Measurements from ENCODE around the gene SRCAP. TPM values are rescaled to one million over a fixed set of nuclear protein-coding genes. Genes with fewer than 3 reads are reported as not detected.

Gene SRCAP
- 17.2 TPM for total RNA-seq

DNA sequence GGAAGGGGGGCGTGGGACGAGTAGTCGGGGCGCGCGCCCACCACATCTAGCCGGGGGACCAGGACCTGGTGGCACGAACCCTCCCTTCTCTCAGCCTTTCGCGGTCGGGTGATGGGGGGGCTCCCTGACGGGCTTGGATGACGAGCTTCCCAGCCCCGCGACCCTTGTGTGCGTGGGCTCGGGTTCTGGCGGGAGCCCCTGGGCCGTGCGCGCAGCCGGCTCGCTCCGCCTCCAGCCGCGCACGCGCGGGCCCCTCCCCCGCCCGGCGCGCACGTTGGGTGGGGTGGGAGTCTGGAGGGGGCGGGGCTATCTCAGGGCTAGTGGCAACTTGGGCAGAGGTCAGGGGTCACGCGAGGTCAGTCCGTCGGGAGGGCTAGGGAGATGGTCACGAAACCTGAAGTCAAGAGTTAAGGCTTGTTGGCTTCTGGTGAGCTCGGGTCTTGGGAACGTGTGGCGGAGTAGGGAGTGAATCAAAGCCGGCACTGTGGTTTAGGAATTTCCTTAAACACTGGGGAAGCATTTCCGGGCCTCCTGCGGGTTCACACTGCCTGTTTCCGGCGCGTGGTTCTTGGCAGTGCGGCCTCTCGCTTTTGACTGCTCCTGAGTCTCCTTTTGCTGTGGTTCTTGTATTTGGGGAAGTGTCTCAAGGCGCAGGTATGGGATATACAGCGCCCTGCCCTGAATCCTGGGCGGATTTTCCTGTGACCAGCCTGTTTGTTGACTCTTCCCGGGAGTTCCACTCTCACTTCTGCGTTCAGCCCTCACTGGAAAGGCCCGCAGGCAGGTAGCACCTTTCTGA lies at the start of gene SRCAP:
Gene SRCAP (plus strand): TSS at position 356 of the 799 bp plus-strand sequence. CDS start 1,654 bp downstream, outside the sequence.
- Histone ChIP-seq H3K9me3 (ENCODE audit: control insufficient read depth in 3 of 3, low read length in 3 of 3) (no peaks in the 10 kb centered on the region), H3K36me3 (ENCODE audit: control insufficient read depth in 3 of 3, insufficient read depth in 3 of 3, low read length in 3 of 3) (peaks cover 18 to 22% (median 18%) of the 10 kb centered on the region in 3 donors), H3K27ac (ENCODE audit: low read depth, low read length) (peak within 1 kb of the TSS; percentile 100), H3K27me3 (ENCODE audit: control insufficient read depth in 3 of 3, insufficient read depth in 3 of 3, low read length in 3 of 3) (no peaks in the 10 kb centered on the region), H3K4me1 (ENCODE audit: control insufficient read depth in 3 of 3, insufficient read depth in 3 of 3, low read length in 3 of 3) (peaks cover 21 to 26% (median 23%) of the 10 kb centered on the region in 3 donors), H3K4me3 (ENCODE audit: low read length in 3 of 3) (peak within 1 kb of the TSS; percentile 82 to 98 (median 92)), H3K9ac (ENCODE audit: low read depth in 1 of 3, low read length in 3 of 3) (peak within 1 kb of the TSS; percentile 92 to 99 (median 99))

DNA sequence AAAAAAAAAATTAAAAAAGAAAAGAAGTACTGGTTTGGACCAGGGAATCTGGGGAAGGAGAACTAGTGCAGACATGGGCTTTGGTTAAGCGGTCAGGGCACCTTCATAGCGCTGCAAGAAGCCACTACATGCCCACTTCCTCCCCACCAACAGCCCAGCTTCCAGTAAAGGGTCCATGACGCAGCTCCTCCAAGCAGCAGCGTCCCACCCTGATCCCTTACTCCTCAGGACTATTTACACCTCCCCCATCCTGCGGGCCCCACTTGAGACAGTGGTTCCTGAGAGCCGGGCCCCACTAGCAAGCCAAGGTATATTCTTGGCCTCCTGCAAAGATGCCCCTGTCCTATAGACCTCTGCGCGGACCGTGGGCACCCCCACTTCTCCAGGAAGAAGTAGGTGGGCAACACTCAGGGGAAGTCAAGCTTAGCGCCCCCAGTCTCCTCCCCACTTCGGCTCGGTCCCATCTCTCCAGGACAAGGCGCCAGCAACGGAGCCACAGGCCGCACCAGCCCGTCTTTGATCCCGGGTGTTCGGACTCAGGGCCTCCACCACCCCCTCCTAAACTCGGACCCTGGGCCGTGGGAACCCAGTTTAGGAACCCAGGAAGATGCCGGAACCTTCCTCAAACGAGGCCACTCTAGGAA lies 49.1 kb upstream of the SRCAP start:
- peaks cover 20 to 21% (median 21%) of the 10 kb centered on the region in 3 donors for H3K36me3 ChIP-seq (ENCODE audit: control insufficient read depth in 3 of 3, insufficient read depth in 3 of 3, low read length in 3 of 3)
- peak overlapping the region; percentile 93 for H3K27ac ChIP-seq (ENCODE audit: low read depth, low read length)
- H3K9me3 ChIP-seq (ENCODE audit: control insufficient read depth in 3 of 3, low read length in 3 of 3), result no peaks in the 10 kb centered on the region
- peaks cover 17 to 22% (median 21%) of the 10 kb centered on the region in 3 donors for H3K4me1 ChIP-seq (ENCODE audit: control insufficient read depth in 3 of 3, insufficient read depth in 3 of 3, low read length in 3 of 3)
- H3K27me3 ChIP-seq (ENCODE audit: control insufficient read depth in 3 of 3, insufficient read depth in 3 of 3, low read length in 3 of 3), result no peaks in the 10 kb centered on the region
- peak overlapping the region; percentile 84 to 97 (median 85) for H3K9ac ChIP-seq (ENCODE audit: low read depth in 1 of 3, low read length in 3 of 3)
- peak overlapping the region; percentile 78 to 91 (median 83) for H3K4me3 ChIP-seq (ENCODE audit: low read length in 3 of 3)

DNA sequence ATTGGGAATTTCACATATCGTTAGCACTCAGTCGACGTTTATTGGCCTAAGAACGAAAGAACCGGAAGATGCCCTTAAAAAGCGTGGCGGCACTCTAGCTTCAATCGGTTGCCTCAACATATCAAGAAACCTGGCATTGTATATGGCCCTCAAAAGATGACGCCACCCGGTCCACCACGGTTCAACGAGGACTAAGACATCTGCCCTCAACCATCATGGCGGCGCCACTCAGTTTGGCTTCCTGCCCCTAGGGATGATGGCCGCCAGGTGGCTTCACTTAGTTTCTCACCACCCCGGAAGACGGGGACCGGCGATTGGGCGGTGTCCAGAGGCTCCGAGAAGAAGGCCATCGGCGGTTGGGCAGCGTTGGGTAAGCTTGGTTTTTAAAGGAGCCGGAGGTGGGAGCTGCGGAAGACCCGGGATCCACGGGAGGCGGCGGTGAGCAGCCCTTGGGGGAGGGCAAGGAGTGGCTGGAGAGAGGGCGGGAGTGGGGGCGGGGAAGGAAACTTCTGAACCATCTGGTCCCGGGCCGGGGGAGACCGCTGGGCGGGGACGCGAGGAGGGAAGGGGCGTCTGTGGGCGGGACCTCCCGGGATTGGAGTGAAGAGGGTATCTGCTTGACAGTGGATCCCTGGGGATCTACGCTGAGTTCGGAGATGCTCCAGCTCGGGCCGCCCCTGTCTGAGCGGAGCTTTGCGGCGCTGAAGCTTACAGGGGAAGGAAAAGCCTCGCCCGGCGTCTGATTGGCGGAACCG lies 48.4 kb upstream of the SRCAP start, which contains the start of gene PRR14:
Gene PRR14 (plus strand): TSS at position 592 of the 755 bp plus-strand sequence. CDS start 686 bp downstream, outside the sequence.
- Histone ChIP-seq H3K9me3 (ENCODE audit: control insufficient read depth in 3 of 3, low read length in 3 of 3) (no peaks in the 10 kb centered on the region), H3K9ac (ENCODE audit: low read depth in 1 of 3, low read length in 3 of 3) (peak within 1 kb of the TSS; percentile 96 to 97 (median 97)), H3K4me1 (ENCODE audit: control insufficient read depth in 3 of 3, insufficient read depth in 3 of 3, low read length in 3 of 3) (peaks cover 17 to 22% (median 21%) of the 10 kb centered on the region in 3 donors), H3K36me3 (ENCODE audit: control insufficient read depth in 3 of 3, insufficient read depth in 3 of 3, low read length in 3 of 3) (peaks cover 27 to 28% (median 27%) of the 10 kb centered on the region in 3 donors), H3K27ac (ENCODE audit: low read depth, low read length) (peak within 1 kb of the TSS; percentile 93), H3K4me3 (ENCODE audit: low read length in 3 of 3) (peak within 1 kb of the TSS; percentile 89 to 92 (median 91)), H3K27me3 (ENCODE audit: control insufficient read depth in 3 of 3, insufficient read depth in 3 of 3, low read length in 3 of 3) (no peaks in the 10 kb centered on the region)

DNA sequence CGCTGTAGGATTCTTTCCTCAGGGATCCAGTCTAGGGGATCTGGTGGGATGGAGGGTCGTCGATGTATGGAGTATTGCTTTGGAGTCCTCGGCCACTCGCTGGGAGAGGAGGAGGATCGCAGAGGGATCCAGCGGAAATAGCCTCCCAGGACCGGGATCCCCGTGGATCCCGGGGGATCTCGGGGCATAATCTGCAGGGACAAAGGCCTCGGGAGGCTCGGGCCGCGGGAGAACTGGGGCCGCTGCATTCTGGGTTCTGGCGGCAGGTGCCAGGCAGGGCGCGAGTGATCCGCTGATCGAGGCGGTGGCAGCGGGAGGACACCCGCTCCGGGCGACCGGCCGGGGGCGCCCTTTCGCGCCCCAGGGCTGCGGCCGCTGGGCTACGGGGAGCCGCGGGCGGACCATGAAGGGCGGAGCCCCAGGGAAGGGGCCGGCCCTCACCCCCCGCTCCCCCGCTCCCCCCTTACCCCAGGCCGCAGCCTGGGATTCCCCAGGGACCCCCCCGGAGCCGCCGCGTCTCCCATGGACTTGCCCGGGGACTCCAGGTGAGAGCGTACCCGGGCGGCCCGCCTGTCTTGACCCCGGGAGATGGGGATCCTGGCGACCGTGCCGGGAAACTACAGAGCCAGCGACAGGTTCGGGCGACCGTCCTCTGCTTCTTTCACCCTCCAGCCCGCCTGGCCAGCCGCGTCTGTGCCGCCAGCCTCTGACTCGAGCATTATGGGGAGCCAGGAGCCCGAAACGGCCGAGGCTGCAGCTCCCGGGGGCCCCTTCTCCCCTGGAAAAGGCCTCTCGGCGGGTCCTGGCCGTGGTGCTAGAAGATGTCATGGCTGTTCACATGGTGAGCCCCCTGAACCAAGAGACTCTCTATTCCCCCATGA lies 47.6 kb upstream of the SRCAP start:
- peaks cover 17 to 22% (median 21%) of the 10 kb centered on the region in 3 donors for H3K4me1 ChIP-seq (ENCODE audit: control insufficient read depth in 3 of 3, insufficient read depth in 3 of 3, low read length in 3 of 3)
- no peaks in the 10 kb centered on the region for H3K9me3 ChIP-seq (ENCODE audit: control insufficient read depth in 3 of 3, low read length in 3 of 3)
- H3K36me3 ChIP-seq (ENCODE audit: control insufficient read depth in 3 of 3, insufficient read depth in 3 of 3, low read length in 3 of 3), result peaks cover 34 to 35% (median 35%) of the 10 kb centered on the region in 3 donors
- peak overlapping the region; percentile 89 to 92 (median 91) for H3K4me3 ChIP-seq (ENCODE audit: low read length in 3 of 3)
- H3K27me3 ChIP-seq (ENCODE audit: control insufficient read depth in 3 of 3, insufficient read depth in 3 of 3, low read length in 3 of 3), result no peaks in the 10 kb centered on the region
- H3K9ac ChIP-seq (ENCODE audit: low read depth in 1 of 3, low read length in 3 of 3), result peak overlapping the region; percentile 96 to 97 (median 97)
- H3K27ac ChIP-seq (ENCODE audit: low read depth, low read length), result peak overlapping the region; percentile 93

DNA sequence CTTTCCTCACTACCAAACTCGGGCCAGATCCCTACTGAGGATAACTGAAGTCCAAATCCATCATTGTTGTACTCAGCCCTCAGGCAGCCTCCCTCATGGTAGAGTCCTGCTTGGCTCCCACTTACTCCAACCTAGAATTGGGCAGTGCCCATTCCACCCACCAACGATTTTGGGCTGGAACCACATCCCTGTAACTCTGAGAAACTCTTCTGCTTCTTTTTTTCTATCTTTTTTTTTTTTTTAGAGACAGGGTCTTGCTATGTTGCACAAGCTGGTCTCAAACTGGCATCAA lies 47.0 kb upstream of the SRCAP start:
- Histone ChIP-seq H3K27ac (ENCODE audit: low read depth, low read length) (peak overlapping the region; percentile 93), H3K9me3 (ENCODE audit: control insufficient read depth in 3 of 3, low read length in 3 of 3) (no peaks in the 10 kb centered on the region), H3K4me3 (ENCODE audit: low read length in 3 of 3) (peak overlapping the region; percentile 71 to 91 (median 74)), H3K36me3 (ENCODE audit: control insufficient read depth in 3 of 3, insufficient read depth in 3 of 3, low read length in 3 of 3) (peaks cover 37 to 40% (median 38%) of the 10 kb centered on the region in 3 donors), H3K9ac (ENCODE audit: low read depth in 1 of 3, low read length in 3 of 3) (peak overlapping the region; percentile 79 to 97 (median 88)), H3K4me1 (ENCODE audit: control insufficient read depth in 3 of 3, insufficient read depth in 3 of 3, low read length in 3 of 3) (peaks cover 21 to 27% (median 24%) of the 10 kb centered on the region in 3 donors), H3K27me3 (ENCODE audit: control insufficient read depth in 3 of 3, insufficient read depth in 3 of 3, low read length in 3 of 3) (no peaks in the 10 kb centered on the region)

DNA sequence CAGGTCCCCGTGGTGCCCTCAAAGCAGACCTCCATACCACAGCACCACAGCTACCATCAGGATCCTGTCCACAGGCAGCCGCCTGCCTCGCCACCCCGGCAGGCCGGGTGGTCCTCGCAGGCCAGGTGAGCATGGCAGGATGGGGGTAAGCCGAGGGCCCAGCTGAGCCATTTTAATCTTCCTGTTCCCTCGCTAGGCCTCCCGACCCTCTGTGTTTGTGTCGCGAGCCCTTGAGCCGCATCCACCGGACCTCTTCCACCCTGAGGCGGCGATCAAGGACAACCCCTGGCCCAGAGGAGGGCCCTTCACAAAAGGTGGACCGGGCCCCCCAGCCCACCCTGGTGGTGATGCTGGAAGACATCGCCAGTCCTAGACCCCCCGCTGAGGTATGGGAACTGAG lies 46.3 kb upstream of the SRCAP start:
- H3K27me3 ChIP-seq (ENCODE audit: control insufficient read depth in 3 of 3, insufficient read depth in 3 of 3, low read length in 3 of 3), result no peaks in the 10 kb centered on the region
- H3K4me3 ChIP-seq (ENCODE audit: low read length in 3 of 3), result no peak overlapping the region
- H3K4me1 ChIP-seq (ENCODE audit: control insufficient read depth in 3 of 3, insufficient read depth in 3 of 3, low read length in 3 of 3), result peaks cover 28 to 34% (median 31%) of the 10 kb centered on the region in 3 donors
- H3K9me3 ChIP-seq (ENCODE audit: control insufficient read depth in 3 of 3, low read length in 3 of 3), result no peaks in the 10 kb centered on the region
- no peak overlapping the region for H3K27ac ChIP-seq (ENCODE audit: low read depth, low read length)
- H3K9ac ChIP-seq (ENCODE audit: low read depth in 1 of 3, low read length in 3 of 3), result peak overlapping the region in 2 of 3 donors; percentile 40 to 97
- H3K36me3 ChIP-seq (ENCODE audit: control insufficient read depth in 3 of 3, insufficient read depth in 3 of 3, low read length in 3 of 3), result peaks cover 37 to 40% (median 38%) of the 10 kb centered on the region in 3 donors

DNA sequence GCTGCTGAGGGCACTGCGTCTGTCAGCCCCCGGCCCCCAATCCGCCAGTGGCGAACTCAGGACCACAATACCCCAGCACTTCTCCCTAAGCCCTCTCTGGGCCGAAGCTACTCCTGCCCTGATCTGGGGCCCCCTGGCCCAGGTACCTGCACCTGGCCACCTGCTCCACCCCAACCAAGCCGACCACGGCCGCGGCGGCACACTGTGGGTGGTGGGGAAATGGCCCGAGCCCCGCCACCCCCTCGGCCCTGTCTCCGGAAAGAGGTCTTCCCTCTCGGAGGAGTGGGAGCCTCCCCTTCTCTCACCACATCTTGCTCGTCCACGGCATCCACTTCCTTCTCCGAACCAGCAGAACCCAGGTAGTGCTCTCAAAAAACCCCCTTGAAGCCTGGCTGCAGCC lies 44.1 kb upstream of the SRCAP start:
- H3K36me3 ChIP-seq (ENCODE audit: control insufficient read depth in 3 of 3, insufficient read depth in 3 of 3, low read length in 3 of 3), result peaks cover 37 to 40% (median 38%) of the 10 kb centered on the region in 3 donors
- no peak overlapping the region for H3K9ac ChIP-seq (ENCODE audit: low read depth in 1 of 3, low read length in 3 of 3)
- no peaks in the 10 kb centered on the region for H3K9me3 ChIP-seq (ENCODE audit: control insufficient read depth in 3 of 3, low read length in 3 of 3)
- no peaks in the 10 kb centered on the region for H3K27me3 ChIP-seq (ENCODE audit: control insufficient read depth in 3 of 3, insufficient read depth in 3 of 3, low read length in 3 of 3)
- no peak overlapping the region for H3K27ac ChIP-seq (ENCODE audit: low read depth, low read length)
- no peak overlapping the region for H3K4me3 ChIP-seq (ENCODE audit: low read length in 3 of 3)
- H3K4me1 ChIP-seq (ENCODE audit: control insufficient read depth in 3 of 3, insufficient read depth in 3 of 3, low read length in 3 of 3), result peaks cover 28 to 36% (median 28%) of the 10 kb centered on the region in 3 donors

DNA sequence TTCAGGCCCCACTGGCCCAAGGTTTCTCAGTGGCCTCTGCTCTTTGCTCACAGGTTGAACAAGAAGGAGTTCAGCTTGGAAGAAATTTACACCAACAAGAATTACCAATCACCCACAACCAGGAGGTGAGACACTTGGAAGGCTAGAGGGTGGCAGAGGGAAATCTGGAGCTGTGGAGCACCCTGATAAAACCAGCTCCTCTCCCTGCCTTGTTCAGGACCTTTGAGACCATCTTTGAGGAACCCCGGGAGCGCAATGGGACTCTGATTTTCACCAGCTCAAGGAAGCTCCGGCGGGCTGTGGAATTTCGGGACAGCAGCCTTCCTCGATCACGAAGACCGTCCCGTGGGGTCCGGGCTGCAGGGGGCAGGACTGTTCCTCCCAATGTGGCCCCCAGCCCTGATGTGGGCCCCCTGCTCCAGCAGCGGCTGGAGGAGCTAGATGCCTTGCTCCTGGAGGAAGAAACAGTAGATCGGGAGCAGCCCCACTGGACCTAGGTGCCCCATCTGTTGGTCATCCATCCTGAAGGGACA lies 43.1 kb upstream of the SRCAP start:
- H3K27me3 ChIP-seq (ENCODE audit: control insufficient read depth in 3 of 3, insufficient read depth in 3 of 3, low read length in 3 of 3), result no peaks in the 10 kb centered on the region
- H3K27ac ChIP-seq (ENCODE audit: low read depth, low read length), result no peak overlapping the region
- H3K4me3 ChIP-seq (ENCODE audit: low read length in 3 of 3), result no peak overlapping the region
- no peaks in the 10 kb centered on the region for H3K9me3 ChIP-seq (ENCODE audit: control insufficient read depth in 3 of 3, low read length in 3 of 3)
- peaks cover 38 to 43% (median 40%) of the 10 kb centered on the region in 3 donors for H3K36me3 ChIP-seq (ENCODE audit: control insufficient read depth in 3 of 3, insufficient read depth in 3 of 3, low read length in 3 of 3)
- peak overlapping the region in 1 of 3 donors; percentile 25 for H3K9ac ChIP-seq (ENCODE audit: low read depth in 1 of 3, low read length in 3 of 3)
- peaks cover 32 to 44% (median 35%) of the 10 kb centered on the region in 3 donors for H3K4me1 ChIP-seq (ENCODE audit: control insufficient read depth in 3 of 3, insufficient read depth in 3 of 3, low read length in 3 of 3)

DNA sequence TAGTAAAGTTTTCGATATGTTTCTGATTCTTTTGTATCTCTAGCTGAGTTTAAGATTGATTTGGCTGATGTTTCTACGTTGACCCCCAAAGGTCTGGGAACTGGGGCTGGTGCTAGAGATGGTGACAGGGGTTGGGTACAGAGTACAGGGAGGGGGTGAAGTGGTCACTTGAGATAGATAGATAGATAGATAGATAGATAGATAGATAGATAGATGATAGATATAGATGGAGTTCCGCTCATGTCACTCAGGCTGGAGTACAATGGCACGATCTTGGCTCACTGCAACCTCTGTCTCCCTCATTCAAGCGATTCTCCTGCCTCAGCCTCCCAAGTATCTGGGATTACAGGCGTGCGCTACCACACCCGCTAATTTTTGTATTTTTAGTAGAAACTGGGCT lies 42.6 kb upstream of the SRCAP start:
- Histone ChIP-seq H3K27ac (ENCODE audit: low read depth, low read length) (no peak overlapping the region), H3K36me3 (ENCODE audit: control insufficient read depth in 3 of 3, insufficient read depth in 3 of 3, low read length in 3 of 3) (peaks cover 43 to 48% (median 45%) of the 10 kb centered on the region in 3 donors), H3K4me1 (ENCODE audit: control insufficient read depth in 3 of 3, insufficient read depth in 3 of 3, low read length in 3 of 3) (peaks cover 37 to 46% (median 40%) of the 10 kb centered on the region in 3 donors), H3K27me3 (ENCODE audit: control insufficient read depth in 3 of 3, insufficient read depth in 3 of 3, low read length in 3 of 3) (no peaks in the 10 kb centered on the region), H3K4me3 (ENCODE audit: low read length in 3 of 3) (no peak overlapping the region), H3K9ac (ENCODE audit: low read depth in 1 of 3, low read length in 3 of 3) (no peak overlapping the region), H3K9me3 (ENCODE audit: control insufficient read depth in 3 of 3, low read length in 3 of 3) (no peaks in the 10 kb centered on the region)
